H1 (cell line): ENCODE data around the gene CRB2. TPM values are rescaled to one million over a fixed set of nuclear protein-coding genes. Genes with fewer than 3 reads are reported as not detected.

Experiments
- NRF1 ChIP-seq: IDR thresholded peaks from 2 replicates; pipeline ENCODE4 v1.6.1; 2011; ENCODE audit warnings: mild to moderate bottlenecking, low read depth, low read length, improper control_type of control experiment
- polyA plus RNA-seq, 7 experiments: library from polyadenylated mRNA; depleted of rRNA in 3 of 7; stranded (reverse) in 5 of 7; unstranded in 2 of 7; fragments of >200 nt in 5 of 7; fragments of 200-250 nt in 2 of 7; gene quantifications; 1 replicate in 5 of 7; 2 replicates in 1 of 7; 4 replicates in 1 of 7; pipeline versions ENCODE4 v1.2.1 to v1.2.3, GENCODE V29; 2011 to 2013; ENCODE audit warnings: missing spikeins in 2 of 7, mixed read lengths in 2 of 7
- total RNA-seq: library from RNA; stranded (reverse); fragmentation: NEBNext Ultra II Directional; extraction: Animal tissue kit (Norgen Biotek cat#: 25700); gene quantifications from 2 replicates; pipeline ENCODE4 v1.2.1, GENCODE V29; 2021

Gene CRB2
- total and polyA plus RNA-seq, 2 of the 8 experiments (the other 6 are each of a cell fraction or from before 2014, with no cell fraction given), result 4.0 to 8.4 TPM

DNA sequence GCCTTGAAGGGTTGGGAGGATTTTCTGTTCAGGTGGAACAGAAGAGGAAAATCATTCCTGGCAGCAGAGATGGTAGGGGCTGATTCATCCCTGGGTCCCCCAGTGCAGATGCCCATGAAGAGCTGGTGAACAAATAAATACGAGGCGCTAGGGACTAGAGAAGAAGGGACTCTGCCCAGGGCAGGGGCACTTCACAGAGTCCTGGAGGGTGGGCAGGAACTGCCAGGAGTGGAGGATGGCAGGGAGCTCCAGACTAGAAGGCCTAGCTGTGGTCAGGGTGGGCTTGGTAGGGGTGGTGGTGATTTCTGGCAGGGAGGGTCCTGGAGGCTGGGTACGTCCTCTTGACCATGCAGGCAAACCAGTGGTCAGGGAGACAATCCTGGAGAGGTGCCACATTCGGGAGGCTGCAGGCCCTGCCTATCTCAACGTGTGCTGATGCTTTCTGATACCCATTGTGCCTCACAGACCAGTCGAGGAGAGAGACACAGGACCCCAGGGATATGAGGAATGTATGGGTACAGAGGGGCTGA lies 69.9 kb downstream of the CRB2 start (continued):
- no peak for TF ChIP-seq NRF1
- TF ChIP-seq, all 59 proteins: peak for 0
